ENCODE results near the gene GABRA5.

The GABRA5 gene

DNA sequence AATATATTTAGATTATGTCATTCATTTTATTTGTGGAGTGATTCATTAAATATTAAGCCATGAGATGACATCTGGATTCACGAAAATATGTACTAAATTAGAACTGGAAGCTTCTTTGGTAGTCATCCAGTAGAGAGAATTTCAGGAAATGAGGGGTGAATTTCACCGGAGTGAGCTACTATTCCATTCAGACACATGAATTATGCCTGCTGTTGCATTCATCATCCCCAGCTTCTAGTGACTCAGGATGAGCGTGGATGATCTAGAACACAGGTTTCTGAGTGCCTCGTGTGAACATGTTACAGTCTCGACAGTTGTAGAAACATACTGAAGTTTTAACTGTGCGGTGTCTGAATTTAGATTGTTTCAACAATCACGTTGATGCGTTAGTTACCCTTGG is 61.2 kb downstream of the GABRA5 start:
- no peak for DNase-seq (ENCODE audit: low read depth)

- DNase-seq (ENCODE audit: low read depth): no peak
These were observed 62.7 kb downstream of the GABRA5 start for GRCh38 chr15:26929588-26929987.

- DNase-seq (ENCODE audit: low read depth): no peak
These were observed 68.0 kb downstream of the GABRA5 start for GRCh38 chr15:26934848-26935247.

- DNase-seq (ENCODE audit: low read depth): no peak
These were observed 68.5 kb downstream of the GABRA5 start for GRCh38 chr15:26935322-26935721.

DNA sequence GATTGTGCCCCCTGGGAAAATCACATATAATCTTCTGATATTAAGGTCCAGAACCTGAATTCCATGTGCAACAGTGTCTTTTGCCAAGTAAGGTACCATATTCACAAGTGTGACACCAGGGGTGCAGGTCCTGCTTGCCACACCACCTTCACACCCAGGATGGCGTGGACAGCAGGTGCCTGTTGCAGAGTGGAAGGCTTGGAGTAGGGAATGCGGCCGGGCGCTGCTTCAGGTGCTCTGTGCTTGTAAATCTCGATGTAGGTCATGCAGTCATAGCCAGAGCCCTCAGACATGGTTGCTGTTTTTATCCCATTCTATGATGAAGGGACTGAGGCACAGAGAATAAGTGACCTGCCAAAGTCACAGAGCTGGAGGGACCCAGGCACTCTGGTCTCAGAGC is 69.6 kb downstream of the GABRA5 start:
- DNase-seq (ENCODE audit: low read depth): no peak

DNA sequence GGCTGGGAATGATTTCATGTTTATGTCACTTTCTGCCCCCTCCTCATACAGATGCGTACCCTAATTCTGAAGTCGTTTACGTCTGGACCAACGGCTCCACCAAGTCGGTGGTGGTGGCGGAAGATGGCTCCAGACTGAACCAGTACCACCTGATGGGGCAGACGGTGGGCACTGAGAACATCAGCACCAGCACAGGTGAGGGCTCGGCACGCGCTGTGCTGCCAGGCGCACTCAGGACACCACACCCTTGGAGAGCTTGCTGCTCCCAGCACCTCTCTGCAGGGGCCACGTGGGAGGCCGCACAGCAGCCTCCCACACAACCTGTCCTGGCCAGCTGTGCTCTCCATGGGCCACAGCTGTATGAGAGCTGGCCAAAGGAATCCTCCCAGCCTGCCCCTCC is 70.3 kb downstream of the GABRA5 start:
- no peak for DNase-seq (ENCODE audit: low read depth)

- DNase-seq (ENCODE audit: low read depth): no peak
These were observed 72.5 kb downstream of the GABRA5 start for GRCh38 chr15:26939398-26939797.

GRCh38 chr15:26941489-26941888 is 74.6 kb downstream of the GABRA5 start:
- DNase-seq (ENCODE audit: low read depth): no peak

- DNase-seq (ENCODE audit: low read depth): no peak
These were observed 77.0 kb downstream of the GABRA5 start for GRCh38 chr15:26943866-26944265.

- no peak for DNase-seq (ENCODE audit: low read depth)
These were observed 78.2 kb downstream of the GABRA5 start for GRCh38 chr15:26945046-26945445.

DNA sequence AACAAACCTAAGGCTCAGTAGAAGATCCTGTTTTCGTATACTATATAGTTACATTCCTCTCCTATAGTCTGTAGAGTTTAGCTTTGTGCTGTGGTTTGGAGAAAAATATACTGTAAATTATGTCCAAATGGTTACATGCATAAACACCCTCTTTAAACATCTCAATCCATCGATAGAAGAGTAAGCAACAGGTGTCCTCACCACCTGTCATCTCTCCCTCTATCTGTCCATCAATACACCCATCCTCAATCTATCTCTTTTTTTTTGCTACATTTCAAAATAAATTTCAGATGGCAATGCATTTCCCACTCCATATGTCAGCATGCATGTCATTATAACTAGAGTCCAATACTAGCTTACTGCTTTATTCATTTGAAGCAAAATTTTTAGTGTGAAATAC is 83.1 kb downstream of the GABRA5 start:
- DNase-seq (ENCODE audit: low read depth): no peak

DNA sequence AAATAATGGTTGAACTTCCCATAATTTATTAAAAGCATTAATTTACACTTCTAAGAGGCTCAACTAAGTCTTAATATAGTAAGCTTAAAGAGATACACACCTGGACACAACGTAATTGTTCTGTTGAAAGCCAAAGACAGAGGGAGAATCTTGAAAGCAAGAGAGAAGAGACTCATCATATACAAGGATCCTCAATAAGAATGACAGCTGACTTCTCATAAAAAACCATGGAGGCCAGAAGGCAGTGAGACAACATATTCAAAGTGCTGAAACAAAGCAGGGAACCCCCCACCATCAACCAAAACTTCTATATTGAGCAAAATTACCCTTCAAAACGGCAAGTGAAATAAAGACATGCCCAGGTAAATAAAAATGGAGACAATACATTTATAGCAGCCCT is 87.5 kb downstream of the GABRA5 start:
- DNase-seq (ENCODE audit: low read depth): no peak

DNA sequence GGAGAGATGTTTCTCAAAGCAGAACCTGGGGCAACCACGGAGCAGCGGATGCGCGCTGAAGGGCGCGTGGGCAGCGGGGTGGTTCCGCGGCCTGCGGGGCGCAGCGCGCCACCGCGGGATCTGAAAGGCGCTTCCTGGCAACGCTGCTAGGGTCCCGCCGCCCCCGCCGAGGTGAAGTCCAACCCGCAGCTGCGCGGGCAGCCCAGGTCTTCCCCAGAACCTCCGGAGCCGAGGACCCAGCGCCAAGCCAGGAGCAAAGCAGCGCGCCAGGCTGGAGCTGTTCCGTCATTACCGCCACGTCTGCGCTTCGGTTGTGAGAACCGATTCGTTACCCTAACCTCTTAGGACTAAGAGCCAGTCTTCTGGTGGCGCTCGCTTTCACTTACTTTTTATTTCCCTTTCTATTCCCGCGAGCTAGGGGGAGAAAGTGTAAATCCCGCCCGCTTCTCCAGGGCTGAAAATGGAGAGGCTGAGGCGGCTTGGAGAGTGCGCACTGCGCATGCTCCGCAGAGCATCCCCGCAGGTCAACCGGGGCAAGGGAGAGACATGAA is 100.9 kb downstream of the GABRA5 start:
- no peak for DNase-seq (ENCODE audit: low read depth)

- no peak for DNase-seq (ENCODE audit: low read depth)
These were observed 101.9 kb downstream of the GABRA5 start for GRCh38 chr15:26968806-26969205.

GRCh38 chr15:26970712-26971210 is 103.9 kb downstream of the GABRA5 start, which contains the start of gene GABRG3:
Gene GABRG3, plus strand, starts transcription at chr15:26971181.
- DNase-seq (ENCODE audit: low read depth): no peak

- DNase-seq (ENCODE audit: low read depth): no peak
These were observed 104.6 kb downstream of the GABRA5 start for GRCh38 chr15:26971271-26972018.

DNA sequence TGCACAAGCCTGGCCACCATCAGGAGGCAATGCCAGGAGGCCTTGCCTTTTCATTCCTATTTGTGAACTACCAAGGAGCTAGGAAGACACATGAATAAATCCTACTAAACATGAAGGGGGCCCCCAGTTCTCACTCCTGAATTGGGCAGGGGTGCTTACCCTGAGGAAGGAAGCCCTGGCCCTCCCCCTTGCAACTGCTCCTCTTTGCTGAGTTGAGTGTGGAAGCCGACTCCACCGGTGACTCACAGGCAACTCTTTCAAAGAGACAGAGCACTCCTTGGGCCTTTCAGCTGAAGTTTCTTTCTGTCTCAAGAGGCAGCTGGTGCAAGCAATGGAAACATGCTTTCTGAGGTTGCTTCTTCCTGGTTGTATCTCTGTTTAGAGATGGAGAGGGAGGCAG is 105.8 kb downstream of the GABRA5 start:
- no peak for DNase-seq (ENCODE audit: low read depth)

- no peak for DNase-seq (ENCODE audit: low read depth)
These were observed 107.4 kb downstream of the GABRA5 start for GRCh38 chr15:26974120-26974780.

DNA sequence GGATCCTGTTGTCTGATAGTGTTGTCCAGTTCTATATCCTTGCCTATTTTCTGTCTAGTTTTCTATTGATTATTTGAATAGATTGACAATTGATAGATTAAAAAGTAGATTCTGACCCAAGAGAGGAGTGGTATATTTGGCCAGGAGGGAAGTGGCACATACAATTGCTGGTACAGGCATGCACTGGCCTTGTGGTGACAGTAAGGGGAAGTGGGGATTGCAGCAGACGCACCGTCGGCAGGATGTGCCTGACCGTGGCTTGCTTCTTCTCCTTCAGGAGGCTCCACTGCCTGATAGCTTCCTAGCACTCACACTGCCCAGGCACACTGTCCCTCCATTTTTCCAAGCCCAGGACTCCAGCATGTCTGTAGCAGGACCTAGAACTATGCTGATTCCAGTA is 114.6 kb downstream of the GABRA5 start:
- DNase-seq (ENCODE audit: low read depth): no peak

- DNase-seq (ENCODE audit: low read depth): no peak
These were observed 117.0 kb downstream of the GABRA5 start for GRCh38 chr15:26983822-26984221.

DNA sequence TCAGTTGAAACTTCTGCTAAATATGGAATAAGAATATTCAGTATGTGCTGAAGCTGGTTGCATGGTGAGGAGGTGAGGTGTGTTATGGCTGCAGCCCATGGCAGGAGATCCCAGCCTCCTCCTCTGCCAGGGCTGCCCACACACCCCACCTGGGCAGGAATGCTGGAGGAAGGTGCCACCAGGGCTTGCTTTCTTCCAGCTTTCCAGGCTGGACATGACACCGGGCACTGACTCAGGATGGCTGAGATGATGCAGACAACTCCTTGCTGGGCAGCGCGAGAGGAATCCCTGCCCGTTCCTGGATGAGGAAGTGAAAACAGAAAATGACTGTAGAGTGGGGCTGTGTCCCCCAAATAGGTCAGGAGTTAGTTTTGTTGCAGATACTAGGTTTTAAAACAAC is 118.2 kb downstream of the GABRA5 start:
- DNase-seq (ENCODE audit: low read depth): no peak

GRCh38 chr15:26996250-26996649 is 129.4 kb downstream of the GABRA5 start:
- DNase-seq (ENCODE audit: low read depth): no peak
